Activated CD4-positive, alpha-beta T cell treated with anti-CD3 and anti-CD28 coated beads, Interleukin-2, amount 50 U/mL, for 24 hours (primary cell): ENCODE data around the gene CHFR.
A peak's percentile ranks its signal among the peaks of the same experiment; 100 is the strongest.
"Not testable (repeated sequence)": the region's sequence is repeated elsewhere in the genome, so short reads cannot be mapped to it uniquely, and the experiment has no call there.

ENCODE experiments used
- DNase-seq, 2 donors: peaks; one replicate each; pipeline ENCODE4 v3.0.0-alpha.2; 2020; ENCODE audit warnings: low read depth in 1 of 2, low spot score in 1 of 2

The CHFR gene

GRCh38 chr12:132887513-132888351 lies at the start of gene CHFR:
Gene CHFR, minus strand, starts transcription at chr12:132887605. Its CDS starts 277 bp downstream, at chr12:132887328.
- peak; percentile 79 to 93 for DNase-seq

- DNase-seq, result not testable (repeated sequence)
Observed at GRCh38 chr12:132936921-132937320, 49.5 kb upstream of the CHFR start.

GRCh38 chr12:132936163-132936562 lies 48.8 kb upstream of the CHFR start:
- no peak for DNase-seq

- DNase-seq, result no peak
Observed at GRCh38 chr12:132926415-132926833, 39.0 kb upstream of the CHFR start.

GRCh38 chr12:132925597-132926414 lies 38.4 kb upstream of the CHFR start:
- DNase-seq, result no peak

GRCh38 chr12:132924356-132924755 lies 37.0 kb upstream of the CHFR start:
- DNase-seq, result no peak

- DNase-seq, result no peak
Observed at GRCh38 chr12:132923356-132923909, 36.0 kb upstream of the CHFR start.

- no peak for DNase-seq
Observed at GRCh38 chr12:132922676-132923075, 35.3 kb upstream of the CHFR start.

GRCh38 chr12:132921685-132922084 lies 34.3 kb upstream of the CHFR start:
- no peak for DNase-seq

- no peak for DNase-seq
Observed at GRCh38 chr12:132918680-132919079, 31.3 kb upstream of the CHFR start.

- no peak for DNase-seq
Observed at GRCh38 chr12:132909030-132909368, 21.6 kb upstream of the CHFR start.

GRCh38 chr12:132908145-132909029 lies 21.0 kb upstream of the CHFR start:
- peak; percentile 88 to 97 for DNase-seq

- DNase-seq, result not testable (repeated sequence)
Observed at GRCh38 chr12:132907789-132908144, 20.4 kb upstream of the CHFR start.

- no peak for DNase-seq
Observed at GRCh38 chr12:132907216-132907615, 19.8 kb upstream of the CHFR start.

GRCh38 chr12:132904718-132905328 lies 17.4 kb upstream of the CHFR start:
- peak; percentile 85 to 86 for DNase-seq

GRCh38 chr12:132899033-132899432 lies 11.6 kb upstream of the CHFR start:
- DNase-seq, result no peak

- DNase-seq, result no peak
Observed at GRCh38 chr12:132888852-132889251, 1.4 kb upstream of the CHFR start.

GRCh38 chr12:132886529-132887477 lies 602 bp downstream of the CHFR start:
- DNase-seq, result no peak

- DNase-seq, result no peak
Observed at GRCh38 chr12:132881818-132882217, 5.6 kb downstream of the CHFR start.
